Measurements from ENCODE around the gene GEMIN8.

Gene GEMIN8, protein sequence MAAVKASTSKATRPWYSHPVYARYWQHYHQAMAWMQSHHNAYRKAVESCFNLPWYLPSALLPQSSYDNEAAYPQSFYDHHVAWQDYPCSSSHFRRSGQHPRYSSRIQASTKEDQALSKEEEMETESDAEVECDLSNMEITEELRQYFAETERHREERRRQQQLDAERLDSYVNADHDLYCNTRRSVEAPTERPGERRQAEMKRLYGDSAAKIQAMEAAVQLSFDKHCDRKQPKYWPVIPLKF

DNA sequence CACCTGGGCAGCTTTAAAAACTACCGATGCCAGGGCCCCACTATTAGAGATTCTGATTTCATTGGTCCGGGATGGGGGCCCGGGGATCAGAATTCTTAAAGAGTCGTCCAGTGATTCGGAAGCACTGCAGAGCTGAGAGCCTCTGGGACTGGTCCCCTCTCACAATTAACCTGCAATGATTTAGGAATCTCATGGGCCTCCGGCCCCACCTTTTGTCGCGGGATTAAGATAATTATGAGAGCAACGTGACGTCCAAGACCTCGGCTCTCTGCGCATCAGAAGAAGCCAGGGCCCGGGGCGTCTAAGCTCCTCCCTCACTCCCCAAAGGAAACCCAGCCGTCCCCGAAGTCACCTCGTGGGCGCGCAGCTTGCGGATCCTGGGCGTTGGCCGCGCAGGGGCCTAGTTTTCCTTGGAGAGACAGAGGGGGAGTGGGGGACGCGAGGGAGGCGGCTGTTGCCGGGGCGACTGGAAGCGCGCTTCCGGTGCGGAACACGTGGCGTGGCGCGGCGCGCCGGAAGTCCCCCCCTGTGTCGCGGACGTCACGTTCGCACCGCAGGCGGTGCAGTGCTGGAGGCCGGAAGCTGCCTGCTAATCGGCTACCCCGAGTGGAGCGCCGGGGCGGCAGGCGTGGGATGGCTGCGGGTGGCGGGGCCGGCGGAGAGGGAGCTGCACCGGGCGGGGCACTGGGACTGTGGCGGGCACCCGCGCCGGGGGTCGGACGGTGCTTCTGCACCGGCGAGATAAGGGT lies at the start of gene GEMIN8:
GEMIN8 (minus strand) TSS at position 468 of the 749 bp plus-strand sequence. CDS start 8,414 bp downstream, outside the sequence.
- DNase-seq (ENCODE audit: low read depth, low spot score): peak; percentile 95

DNA sequence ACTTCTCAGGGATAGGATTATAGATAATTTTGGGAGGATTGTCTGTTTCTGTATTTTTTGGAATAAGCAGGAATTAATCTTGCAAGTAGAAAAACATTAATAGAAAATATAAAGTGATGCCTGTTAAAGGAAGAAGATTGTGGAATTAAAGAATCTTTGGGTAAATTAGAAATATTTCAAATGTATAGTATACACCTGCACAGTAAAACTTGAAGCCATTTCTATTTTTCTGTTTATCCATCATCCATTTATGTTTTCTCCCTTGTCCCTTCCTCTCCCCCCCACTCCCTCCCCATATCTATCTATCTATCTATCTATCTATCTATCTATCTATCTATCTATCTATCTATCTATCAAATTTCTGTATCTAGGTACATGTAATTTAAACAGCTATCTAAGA lies 46.9 kb upstream of the GEMIN8 start:
- no peak for DNase-seq (ENCODE audit: low read depth, low spot score)

DNA sequence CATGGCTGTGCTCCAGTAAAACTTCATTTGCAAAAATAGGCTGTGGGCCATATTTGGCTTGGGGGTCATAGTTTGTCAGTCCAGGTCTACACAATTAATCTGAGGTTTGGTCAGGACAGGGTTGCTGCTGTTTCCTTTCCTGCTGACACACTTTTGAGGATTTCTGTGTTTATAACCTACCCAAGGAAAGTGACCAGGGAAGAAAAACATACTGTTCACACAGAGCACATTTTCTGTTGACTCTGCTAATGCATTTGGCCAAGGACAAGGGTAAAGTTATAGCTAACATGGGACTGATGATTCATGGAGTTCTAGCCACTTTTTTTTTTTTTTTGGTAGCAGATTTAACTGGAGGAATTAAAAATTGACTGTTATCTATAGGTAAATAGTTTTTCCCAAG lies 43.9 kb upstream of the GEMIN8 start:
- peak; percentile 55 for DNase-seq (ENCODE audit: low read depth, low spot score)

DNA sequence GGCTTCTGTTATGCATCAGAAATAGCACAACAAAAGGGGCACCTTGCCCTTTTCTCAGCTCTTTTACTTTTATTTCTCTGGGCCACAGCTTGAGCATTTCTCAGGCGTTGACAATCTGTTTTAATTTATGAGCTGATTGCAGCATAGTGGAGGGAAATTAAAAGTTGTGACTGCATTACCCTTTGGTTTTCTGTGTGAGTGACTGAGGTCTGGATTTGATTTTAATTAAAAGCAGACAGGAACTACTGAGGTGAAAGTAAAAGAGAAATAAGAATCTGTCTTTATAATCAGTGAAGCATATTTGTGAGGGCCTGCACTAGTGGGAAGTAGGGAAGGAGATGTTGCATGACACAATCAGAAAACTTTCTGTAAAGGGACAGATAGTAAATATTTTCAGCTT lies 43.4 kb upstream of the GEMIN8 start:
- peak; percentile 7 for DNase-seq (ENCODE audit: low read depth, low spot score)

DNA sequence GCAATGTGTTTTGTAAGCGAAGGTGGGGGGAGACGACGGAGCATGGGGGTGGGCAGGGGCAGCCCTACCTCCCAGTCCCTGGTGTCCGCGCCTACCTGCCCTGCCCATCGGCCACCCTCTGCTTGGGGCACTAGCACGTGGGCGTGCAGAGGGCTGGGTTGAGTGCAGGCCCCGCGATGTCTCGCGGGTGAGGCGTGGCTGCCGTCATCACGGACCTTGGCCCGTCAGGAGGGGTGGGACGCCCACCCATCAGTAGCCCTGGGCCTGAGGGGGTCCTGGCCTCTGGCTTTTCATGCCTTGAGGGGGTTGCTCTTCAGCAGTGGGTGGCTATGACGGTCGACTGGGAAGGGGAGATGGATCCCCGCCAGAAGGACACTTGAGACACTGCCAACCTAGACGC lies 36.1 kb upstream of the GEMIN8 start:
- DNase-seq (ENCODE audit: low read depth, low spot score): no peak

DNA sequence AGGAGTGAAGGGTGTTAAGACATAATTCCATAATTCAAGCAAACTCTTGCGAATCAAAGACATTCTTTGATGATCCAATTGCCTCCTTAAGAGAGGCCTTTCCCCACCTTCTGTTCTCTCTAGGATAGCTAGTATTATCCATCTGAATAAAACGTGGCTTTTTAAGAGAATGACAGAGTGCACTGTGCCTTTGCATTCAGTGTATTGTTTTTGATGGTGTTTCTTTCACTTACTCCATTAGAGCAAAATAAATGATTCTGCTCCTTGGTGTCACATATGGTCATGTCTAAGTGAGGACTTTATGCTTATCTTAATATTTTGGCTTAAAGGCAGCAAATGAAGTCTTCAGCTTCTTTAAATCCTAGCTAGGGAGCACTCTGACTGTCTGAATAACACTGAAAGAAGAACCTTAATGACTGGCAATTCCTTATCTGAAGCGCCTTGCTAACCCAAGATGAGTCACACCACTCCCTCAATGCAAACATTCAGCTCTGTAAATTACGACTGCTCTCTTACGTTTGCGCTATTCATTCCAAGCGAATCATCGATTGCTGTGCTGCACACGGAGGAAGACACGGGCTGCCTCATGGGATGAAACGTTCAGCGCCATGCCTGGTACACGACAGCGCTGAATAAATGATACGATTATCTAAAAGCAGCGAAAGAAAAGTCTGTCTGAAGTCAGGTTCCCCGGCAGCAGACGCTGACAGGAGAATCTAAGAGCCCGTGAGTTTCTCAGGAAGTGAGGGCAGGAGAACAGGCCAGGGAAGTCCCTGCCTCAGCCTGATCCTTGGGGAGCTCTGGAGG lies 35.1 kb upstream of the GEMIN8 start:
- DNase-seq (ENCODE audit: low read depth, low spot score): peak; percentile 5

DNA sequence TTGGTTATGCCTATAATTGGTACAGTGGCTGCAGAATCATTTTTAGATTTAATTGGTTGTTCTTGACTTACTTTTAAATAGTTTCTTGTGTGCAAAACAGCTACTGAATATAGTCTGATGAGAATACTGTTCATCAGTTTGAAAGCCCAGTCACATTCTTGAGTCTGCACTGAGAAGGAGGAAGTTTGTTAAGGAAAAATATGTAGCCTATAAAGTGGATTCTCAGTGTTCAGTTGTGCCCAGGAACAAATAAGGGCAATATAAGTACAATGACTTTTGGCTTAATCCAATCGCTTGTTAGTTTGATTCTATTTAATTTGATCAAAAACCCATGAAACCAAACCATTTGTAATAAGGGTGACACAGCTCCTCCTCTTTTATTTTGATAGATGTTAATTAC lies 32.8 kb upstream of the GEMIN8 start:
- DNase-seq (ENCODE audit: low read depth, low spot score): no peak

DNA sequence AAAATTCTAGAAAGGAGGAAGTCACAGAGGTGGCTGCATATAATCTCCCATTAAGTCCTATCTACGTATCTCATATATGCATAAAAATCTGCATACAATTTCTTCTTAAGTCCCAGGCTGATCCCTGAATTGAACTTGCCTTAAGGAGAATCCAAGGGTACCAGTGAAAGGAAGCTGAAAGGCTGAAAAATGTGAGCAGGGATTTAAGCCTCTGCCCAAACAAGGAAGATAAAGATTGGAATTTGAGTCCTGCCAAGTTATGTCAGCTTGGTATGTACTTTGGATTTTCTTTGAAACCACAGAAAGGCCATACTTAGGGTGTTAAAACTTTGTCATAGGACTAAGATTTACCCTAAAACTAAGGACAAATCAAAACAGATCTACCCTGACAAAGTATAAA lies 26.5 kb upstream of the GEMIN8 start:
- DNase-seq (ENCODE audit: low read depth, low spot score): peak; percentile 55

DNA sequence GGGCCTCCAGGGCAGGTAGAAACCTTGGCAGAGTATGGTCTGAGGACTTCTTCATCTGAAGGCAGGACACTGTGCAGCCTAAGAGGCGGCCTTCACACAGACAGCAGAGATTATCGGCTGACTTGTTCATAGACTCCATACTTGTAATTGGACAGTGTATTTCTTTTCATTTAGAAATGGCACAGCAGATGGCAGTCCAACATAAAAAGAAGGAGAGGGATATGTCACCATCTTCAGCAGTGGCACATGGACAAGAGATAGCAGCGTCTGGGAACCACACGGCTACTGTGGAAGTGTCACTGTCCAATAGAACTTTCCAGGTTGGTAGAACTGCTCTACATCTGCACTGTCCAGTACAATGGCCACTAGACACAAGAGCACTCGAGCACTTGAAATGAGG lies 21.7 kb upstream of the GEMIN8 start:
- DNase-seq (ENCODE audit: low read depth, low spot score): peak; percentile 30

DNA sequence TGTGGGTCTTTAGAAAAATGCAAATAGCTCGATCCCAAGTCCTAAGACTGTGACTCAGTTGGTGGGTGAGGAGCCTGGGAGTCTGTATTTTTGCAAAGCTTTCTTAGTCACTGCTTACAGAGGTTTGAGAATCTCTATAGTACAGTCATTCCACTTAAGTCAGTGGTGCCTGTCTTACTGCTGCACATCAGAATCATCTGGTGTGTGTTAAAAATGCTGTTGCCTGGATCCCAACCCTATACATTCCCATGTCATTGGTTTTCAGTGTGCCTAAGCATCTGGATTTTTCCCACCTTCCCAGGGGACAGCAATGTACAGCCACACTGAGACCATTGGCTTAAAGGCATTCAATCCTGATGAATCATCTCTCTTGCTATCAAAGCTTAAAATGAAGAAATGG lies 21.0 kb upstream of the GEMIN8 start:
- no peak for DNase-seq (ENCODE audit: low read depth, low spot score)

DNA sequence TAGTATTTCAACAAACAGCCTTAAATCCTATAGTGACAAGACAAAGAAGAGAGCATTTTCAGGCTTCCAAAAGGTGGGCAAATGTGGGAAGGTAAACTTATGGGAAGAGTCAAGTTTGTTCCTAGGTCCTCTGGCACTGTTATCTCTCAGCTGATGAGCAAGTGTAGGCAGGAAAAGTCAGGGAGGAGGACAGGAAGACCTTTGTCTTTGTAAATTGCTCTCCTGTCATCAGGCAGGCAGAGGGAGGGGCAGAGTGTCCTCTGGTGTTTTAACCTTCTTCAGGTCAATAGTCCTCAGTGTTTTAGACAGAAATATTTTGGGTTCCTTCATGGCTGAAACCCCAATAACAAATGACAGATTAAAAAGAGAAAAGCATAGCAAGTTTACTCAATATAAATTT lies 13.5 kb upstream of the GEMIN8 start:
- DNase-seq (ENCODE audit: low read depth, low spot score): no peak

DNA sequence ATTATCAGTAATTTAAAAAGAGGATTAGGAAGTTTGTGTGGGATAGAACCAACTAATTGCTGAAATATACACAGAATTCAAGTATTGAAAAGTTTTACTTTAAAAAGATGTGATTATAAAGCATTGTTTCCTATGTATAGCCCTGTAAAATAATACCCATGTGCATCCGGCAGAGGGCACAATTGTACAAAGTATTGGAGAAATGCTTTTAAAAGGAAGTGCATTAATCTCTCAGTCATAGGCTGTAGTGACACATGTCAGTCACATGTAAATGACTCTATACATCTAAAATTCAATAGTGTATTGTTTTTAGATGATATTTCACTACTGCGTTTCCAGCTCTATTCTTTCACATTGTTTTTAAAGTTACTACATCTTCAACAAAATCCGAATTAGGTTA lies 9.7 kb upstream of the GEMIN8 start:
- DNase-seq (ENCODE audit: low read depth, low spot score): peak; percentile 62

DNA sequence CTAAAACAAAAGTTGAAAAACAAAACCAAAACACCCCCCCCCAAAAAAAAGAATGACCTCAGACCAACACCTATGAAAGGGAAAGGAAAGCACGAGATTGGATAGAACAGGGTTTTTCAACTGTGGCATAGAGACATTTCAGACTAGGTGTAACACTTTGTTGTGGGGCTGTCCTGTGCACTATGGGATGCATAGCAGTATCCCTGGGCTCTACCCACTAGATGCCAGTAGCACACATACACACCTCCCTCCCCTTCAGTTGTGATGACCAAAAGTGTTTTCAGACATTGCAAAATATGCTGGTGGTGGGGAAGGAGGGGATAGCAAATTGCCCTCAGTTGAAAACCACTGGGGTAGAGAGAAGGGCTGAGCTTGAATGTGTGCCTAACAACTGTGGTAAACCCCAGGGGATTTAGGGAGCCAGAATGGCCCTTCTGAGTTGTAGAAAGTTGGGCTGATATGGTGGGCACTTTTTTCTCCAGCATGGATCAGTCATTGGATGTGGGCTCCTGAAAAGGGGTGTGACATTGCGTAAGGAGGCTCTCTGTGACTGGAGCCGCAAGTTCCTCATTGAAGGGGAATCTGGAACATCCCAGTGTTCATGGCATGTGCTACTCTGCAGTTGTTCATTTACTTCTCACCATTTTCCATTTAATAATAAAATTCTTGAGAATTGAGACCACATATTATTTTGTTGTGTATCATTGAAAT lies 8.8 kb upstream of the GEMIN8 start:
- DNase-seq (ENCODE audit: low read depth, low spot score): no peak

DNA sequence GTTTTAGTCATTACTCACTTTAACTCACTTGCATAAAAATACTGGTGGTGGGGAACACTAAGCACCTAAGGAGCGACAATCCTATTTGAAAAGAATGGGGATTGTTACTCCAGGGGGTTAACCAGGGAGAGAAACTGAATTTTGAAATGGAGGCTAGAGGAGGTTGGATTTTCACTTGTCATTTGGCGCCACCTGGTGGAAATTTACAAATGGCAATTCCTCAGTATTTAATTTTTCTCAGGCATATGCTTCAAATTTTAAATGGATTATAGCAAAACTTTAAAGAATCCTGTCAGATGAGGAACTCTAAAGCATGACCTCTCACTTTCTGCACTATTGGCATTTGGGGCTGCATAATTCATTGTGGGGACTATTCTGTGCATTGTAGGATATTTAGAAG lies 2.7 kb upstream of the GEMIN8 start:
- peak; percentile 72 for DNase-seq (ENCODE audit: low read depth, low spot score)

DNA sequence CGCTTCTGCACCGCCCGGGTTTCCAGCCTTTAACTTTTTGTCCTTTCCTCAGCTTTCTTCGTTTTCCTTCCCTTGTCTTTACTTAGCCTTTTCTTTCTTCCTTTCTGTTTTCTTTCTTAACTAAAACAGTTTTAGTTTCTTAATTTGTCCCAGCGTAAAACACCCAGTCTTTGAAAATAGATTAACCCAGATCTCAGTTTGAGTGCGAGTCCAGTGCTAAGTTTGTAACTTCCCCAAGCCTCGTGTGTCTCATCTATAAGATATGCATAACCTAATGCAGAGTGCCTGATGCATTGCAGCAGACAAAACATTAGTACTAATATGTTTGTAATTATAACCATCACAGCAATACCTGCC lies 460 bp upstream of the GEMIN8 start:
- peak; percentile 29 for DNase-seq (ENCODE audit: low read depth, low spot score)

DNA sequence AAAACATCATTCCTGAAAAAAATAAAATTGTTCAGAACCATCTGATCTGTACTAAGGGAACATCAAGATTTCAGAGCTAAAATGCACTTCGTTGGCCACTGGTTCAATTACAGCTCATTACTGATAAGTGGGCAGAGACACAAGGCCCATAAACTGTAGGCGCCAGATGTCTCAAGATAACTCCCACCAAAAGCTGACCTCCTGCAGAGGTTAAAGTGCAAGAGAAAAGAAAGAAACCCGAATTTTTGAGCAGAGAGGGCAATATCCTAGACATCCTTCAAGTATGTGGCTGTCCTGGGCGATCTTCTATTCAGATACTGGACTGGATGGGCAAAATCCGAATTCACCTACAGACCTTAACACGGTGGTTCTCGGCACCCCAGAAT lies 660 bp downstream of the GEMIN8 start:
- no peak for DNase-seq (ENCODE audit: low read depth, low spot score)

DNA sequence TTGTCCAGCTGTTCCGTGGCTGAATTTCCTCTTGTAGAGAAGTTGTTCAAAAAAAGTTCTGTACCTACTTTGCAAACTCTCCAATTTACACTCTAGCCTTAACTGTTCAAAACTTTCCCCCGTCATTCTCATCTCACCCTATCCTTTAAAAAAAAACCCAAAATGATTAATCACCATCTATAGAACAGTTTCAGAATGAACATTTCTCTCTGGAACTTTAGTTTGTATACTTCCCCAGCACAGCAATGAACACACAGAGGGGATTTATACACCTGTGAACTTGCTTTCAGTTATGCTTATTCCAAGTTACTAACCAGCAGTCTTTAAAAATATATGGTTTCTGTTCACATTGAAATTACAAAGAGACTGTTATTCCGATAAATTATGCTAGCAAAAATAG lies 1.2 kb downstream of the GEMIN8 start:
- no peak for DNase-seq (ENCODE audit: low read depth, low spot score)

DNA sequence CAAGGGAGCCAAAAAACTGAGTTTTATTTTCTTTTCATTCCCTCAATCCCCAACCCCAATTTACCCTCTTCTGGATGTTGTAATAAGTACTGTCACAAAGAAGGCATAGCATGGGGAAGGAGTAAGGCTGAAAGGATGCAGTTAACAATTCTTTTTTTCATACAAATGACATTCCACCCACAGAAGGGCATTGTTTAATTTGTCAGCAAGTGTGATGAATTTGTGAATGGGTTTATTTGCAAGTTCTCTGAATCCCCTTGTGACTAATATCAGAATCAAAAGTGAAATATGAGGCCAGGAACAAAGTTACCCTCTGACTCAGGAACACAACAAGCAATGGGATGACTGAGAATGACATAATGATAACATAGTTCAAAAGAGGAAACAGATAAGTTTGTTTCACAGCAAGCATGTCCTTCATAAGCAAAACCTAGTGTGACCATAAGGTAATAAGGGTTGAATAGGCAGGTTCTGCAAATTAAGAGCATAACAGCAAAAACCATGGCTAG lies 2.1 kb downstream of the GEMIN8 start:
- peak; percentile 56 for DNase-seq (ENCODE audit: low read depth, low spot score)

DNA sequence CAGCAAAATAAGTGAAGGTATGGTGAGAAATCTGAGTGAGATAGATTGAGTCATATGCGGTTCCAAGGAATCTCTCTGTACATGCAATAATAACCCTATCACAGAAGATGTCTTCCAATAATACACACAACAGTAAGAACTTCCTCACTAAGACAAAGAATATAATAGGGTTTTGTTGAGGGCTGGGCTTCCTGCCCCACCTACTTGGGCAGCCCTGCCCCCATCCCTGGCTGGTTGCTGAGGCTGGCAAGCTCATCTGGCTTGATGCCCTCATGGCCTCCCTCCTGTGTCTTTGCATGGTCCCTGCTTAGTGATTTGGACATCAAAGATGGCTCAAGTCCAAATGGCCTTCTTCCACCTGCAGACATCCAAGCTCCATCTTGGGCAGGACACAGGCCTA lies 2.7 kb downstream of the GEMIN8 start:
- no peak for DNase-seq (ENCODE audit: low read depth, low spot score)

DNA sequence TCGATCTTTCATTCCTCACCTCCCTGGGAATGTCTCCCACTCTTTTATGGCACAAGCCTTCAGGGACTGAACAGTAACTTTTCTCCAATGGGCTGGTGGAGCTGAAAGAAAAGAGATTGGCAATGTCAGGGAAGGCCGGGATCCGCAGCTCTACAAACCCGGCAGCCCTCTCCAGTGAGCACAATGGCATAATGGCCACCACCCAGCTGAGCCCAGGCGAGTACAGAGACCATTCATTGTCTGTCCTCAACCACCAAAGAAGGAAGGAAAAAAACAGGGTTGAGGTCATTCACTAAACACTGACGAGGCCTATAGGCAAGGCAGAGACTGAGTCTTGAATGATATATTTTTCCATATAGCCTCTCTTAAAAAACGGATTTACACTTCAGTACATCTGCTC lies 3.6 kb downstream of the GEMIN8 start:
- DNase-seq (ENCODE audit: low read depth, low spot score): no peak

DNA sequence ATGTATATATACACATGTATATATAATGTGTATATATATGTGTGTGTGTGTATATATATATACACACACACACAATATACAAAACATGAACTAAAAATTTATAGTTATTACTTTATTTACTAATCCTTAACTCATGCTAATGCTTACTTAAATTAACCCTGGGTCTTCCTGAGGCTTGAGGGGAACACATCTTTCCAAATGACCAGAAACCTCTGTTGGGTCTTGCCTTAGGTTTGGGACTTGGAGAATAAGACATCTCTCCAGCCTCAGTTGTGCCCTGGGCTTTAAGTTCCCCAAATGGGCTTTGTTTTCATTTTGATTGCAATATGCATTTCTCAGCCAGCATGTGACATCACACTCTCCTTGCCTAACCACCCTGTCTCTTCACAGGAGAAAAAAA lies 7.7 kb downstream of the GEMIN8 start:
- no peak for DNase-seq (ENCODE audit: low read depth, low spot score)

DNA sequence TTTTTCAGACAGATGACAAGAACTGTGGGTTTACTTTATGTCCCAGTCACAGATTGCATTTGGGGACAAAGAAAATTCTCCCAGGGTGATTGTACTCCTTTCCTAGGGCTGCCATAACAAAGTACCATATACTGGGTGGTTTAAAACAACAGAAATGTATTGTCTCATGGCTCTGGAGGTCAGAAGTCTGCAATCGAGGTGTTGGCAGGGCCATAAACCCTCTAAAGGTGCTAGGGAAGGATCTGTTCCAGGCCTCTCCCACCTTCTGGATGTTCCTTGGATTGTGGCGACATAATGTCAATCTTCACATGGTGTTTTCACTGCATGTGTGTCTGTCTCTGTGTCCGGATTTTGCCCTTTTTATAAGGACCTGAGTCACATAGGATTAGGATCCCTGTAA lies 12.3 kb downstream of the GEMIN8 start:
- DNase-seq (ENCODE audit: low read depth, low spot score): no peak

Measured in astrocyte of the hippocampus (primary cell).